K562 (cell line): ENCODE results near the gene CASP6. TPM values are rescaled to one million over a fixed set of nuclear protein-coding genes. Genes with fewer than 3 reads are reported as not detected.

Experiments used
- ATF7 ChIP-seq: fragments of 450-650 bp; IDR thresholded peaks from 2 replicates; pipeline ENCODE4 v1.7.1; 2014; ENCODE audit warnings: mild to moderate bottlenecking, moderate library complexity
- CHD4 ChIP-seq: fragments of 200-600 bp; sonication (generic); IDR thresholded peaks from 3 replicates; pipeline ENCODE4 v1.6.1; 2012; ENCODE audit warnings: low read depth, mild to moderate bottlenecking, mixed read lengths, low read length, inconsistent platforms; ENCODE audit not compliant: insufficient read depth, insufficient replicate concordance, poor library complexity, severe bottlenecking
- HMGN3 ChIP-seq: IDR thresholded peaks from 2 replicates; pipeline ENCODE4 v1.6.1; 2011; ENCODE audit warnings: borderline replicate concordance, low read depth, mild to moderate bottlenecking, mixed read lengths, low read length; ENCODE audit not compliant: insufficient read length; ENCODE audit errors: extremely low read depth
- KDM1A ChIP-seq, 2 experiments: fragments of 450-650 bp; IDR thresholded peaks; 2 replicates each; pipeline ENCODE4 v1.6.1; 2016; ENCODE audit warnings: mild to moderate bottlenecking in 2 of 2
- KLF1 ChIP-seq: fragments of 450-650 bp; IDR thresholded peaks from 2 replicates; pipeline ENCODE4 v1.6.1; 2016; ENCODE audit warnings: missing genetic modification characterization, missing compliant biosample characterization
- MTA2 ChIP-seq: fragments of 450-650 bp; IDR thresholded peaks from 2 replicates; pipeline ENCODE4 v1.6.1; 2016; ENCODE audit warnings: low read depth
- PURB ChIP-seq: sonication (generic); formaldehyde crosslinking; IDR thresholded peaks from 2 replicates; pipeline ENCODE4 v1.9.0; 2021; ENCODE audit warnings: low read depth, mild to moderate bottlenecking, missing genetic modification reagents
- RFX1 ChIP-seq: fragments of 450-650 bp; IDR thresholded peaks from 2 replicates; pipeline ENCODE4 v1.6.1; 2016; ENCODE audit warnings: mild to moderate bottlenecking, moderate library complexity
- SMARCA4 ChIP-seq: fragments of 450-650 bp; IDR thresholded peaks from 2 replicates; pipeline ENCODE4 v1.6.1; 2016
- TCFL5 ChIP-seq: fragments of 250-450 bp; sonication (Bioruptor Pico); conservative IDR thresholded peaks from 2 replicates; pipeline ENCODE4 v1.6.1; 2021; ENCODE audit warnings: mild to moderate bottlenecking, moderate library complexity, matching md5 sums
- TEAD1 ChIP-seq, 2 experiments: fragments of 450-650 bp in 1 of 2; sonication (generic) in 1 of 2; formaldehyde crosslinking; IDR thresholded peaks; 2 replicates each; pipeline versions ENCODE4 v1.4.0 to v1.8.0; 2020 to 2022; ENCODE audit warnings: mild to moderate bottlenecking in 2 of 2, missing genetic modification reagents in 1 of 2
- XRCC3 ChIP-seq: fragments of 450-650 bp; IDR thresholded peaks from 2 replicates; pipeline ENCODE4 v1.6.1; 2017; ENCODE audit warnings: mild to moderate bottlenecking, moderate library complexity
- ZNF121 ChIP-seq: sonication (generic); formaldehyde crosslinking; conservative IDR thresholded peaks from 2 replicates; pipeline ENCODE4 v1.8.0; 2022; ENCODE audit warnings: missing genetic modification reagents
- ZNF133 ChIP-seq: fragments of 250-450 bp; sonication (Bioruptor Pico); IDR thresholded peaks from 2 replicates; pipeline ENCODE4 v1.4.0; 2020; ENCODE audit warnings: mild to moderate bottlenecking
- ZNF165 ChIP-seq: fragments of 250-450 bp; sonication (Bioruptor Pico); IDR thresholded peaks from 2 replicates; pipeline ENCODE4 v1.4.0; 2020; ENCODE audit warnings: borderline replicate concordance
- ZNF384 ChIP-seq: IDR thresholded peaks from 2 replicates; pipeline ENCODE4 v1.6.1; 2012; ENCODE audit warnings: low read depth, low read length, improper control_type of control experiment
- polyA plus RNA-seq, 8 experiments: library from polyadenylated mRNA; depleted of rRNA in 4 of 8; stranded (reverse) in 5 of 8; unstranded in 3 of 8; fragments of >200 nt; fragmentation: Nextera tagmentation in 2 of 8; fragmentation: Illumina TruSeq in 1 of 8; extraction: Ambion mirVana in 2 of 8; extraction: Trizol in 1 of 8; gene quantifications; 2 replicates each; pipeline versions ENCODE4 v1.2.1 to v1.2.3, GENCODE V29; 2011 to 2014; ENCODE audit warnings: inconsistent platforms in 1 of 8, missing spikeins in 1 of 8
- total RNA-seq, 7 experiments: library from RNA; depleted of rRNA in 6 of 7; stranded (reverse); fragments of >200 nt in 6 of 7; fragmentation: Illumina TruSeq in 2 of 7; extraction: Trizol in 2 of 7; gene quantifications; 2 replicates each; pipeline versions ENCODE4 v1.2.1 to v1.2.3, GENCODE V29; 2011 to 2021; ENCODE audit warnings: low replicate concordance in 1 of 7
- TF ChIP-seq, protein P1 (sequence below): fragments of 250-450 bp; sonication (Bioruptor Pico); IDR thresholded peaks from 2 replicates; pipeline ENCODE4 v1.5.0; 2020; ENCODE audit warnings: mild to moderate bottlenecking
- TF ChIP-seq, protein P2 (sequence below): fragments of 450-650 bp; formaldehyde crosslinking; IDR thresholded peaks from 2 replicates; pipeline ENCODE4 v1.4.0; 2020; ENCODE audit warnings: mild to moderate bottlenecking, mixed read lengths
- TF ChIP-seq, protein P3 (sequence below): fragments of 250-450 bp; sonication (Bioruptor Pico); IDR thresholded peaks from 2 replicates; pipeline ENCODE4 v1.4.0; 2020
- TF ChIP-seq, protein P4 (sequence below): fragments of 250-450 bp; sonication (Bioruptor Pico); IDR thresholded peaks from 2 replicates; pipeline ENCODE4 v1.8.0; 2022; ENCODE audit warnings: moderate library complexity, mild to moderate bottlenecking, inconsistent platforms
- TF ChIP-seq, protein P5 (sequence below): sonication (generic); formaldehyde crosslinking; IDR thresholded peaks from 2 replicates; pipeline ENCODE4 v1.8.0; 2022; ENCODE audit warnings: missing genetic modification reagents, mild to moderate bottlenecking, borderline replicate concordance
- TF ChIP-seq, protein P6 (sequence below): fragments of 450-650 bp; formaldehyde crosslinking; IDR thresholded peaks from 2 replicates; pipeline ENCODE4 v1.4.0; 2020; ENCODE audit warnings: mild to moderate bottlenecking

Gene CASP6
- total and polyA plus RNA-seq, 9 of the 15 experiments (the other 6 are each of a cell fraction or from before 2014, with no cell fraction given), result 20.8 to 72.7 (median 39.1) TPM

DNA sequence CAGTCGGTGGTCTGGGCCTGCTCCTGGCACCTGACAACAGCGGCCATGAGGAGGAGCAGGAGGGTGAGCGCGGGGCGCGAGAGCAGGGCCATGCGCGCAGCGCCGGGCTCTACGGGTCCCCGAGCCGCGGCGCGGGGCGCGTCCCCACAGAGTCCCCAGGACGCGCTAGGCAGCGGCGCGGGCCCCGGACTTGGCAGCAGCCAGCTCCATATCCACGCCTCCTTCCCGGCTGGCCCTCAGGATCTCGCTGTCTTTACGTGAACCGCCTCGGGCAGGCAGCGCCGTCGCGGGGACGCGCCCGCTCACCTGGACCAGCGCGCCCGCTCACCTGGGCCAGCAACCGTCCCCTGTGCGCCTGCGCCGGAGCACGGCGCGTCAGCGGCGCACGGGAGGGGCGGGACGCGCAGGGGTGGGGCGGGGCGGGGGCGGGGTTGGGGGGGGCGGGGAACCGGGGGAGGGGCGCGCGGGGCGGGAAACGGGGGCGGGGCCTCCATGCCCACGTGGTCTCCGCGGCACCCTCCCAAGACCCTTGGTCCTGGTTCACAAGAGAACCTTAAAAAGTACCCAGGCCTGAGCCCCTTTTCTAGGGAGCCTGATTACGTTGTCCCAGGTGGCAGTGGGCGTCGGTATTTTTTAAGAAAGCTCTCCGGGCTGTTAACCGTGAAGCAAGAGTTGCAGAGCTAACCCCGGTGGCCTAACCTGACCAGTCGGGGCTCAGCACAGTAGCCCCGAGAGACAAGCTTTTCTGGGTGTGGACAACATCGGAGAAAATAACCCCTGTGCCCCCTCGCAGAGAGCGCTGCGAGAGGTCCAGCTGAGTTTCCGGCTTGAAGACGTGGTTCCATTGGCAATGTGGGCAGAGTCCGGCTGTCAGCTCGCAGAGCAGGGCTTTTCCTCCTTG is 26.7 kb upstream of the CASP6 start, which contains the start of gene PLA2G12A (continued):
- TF ChIP-seq, protein P1, sequence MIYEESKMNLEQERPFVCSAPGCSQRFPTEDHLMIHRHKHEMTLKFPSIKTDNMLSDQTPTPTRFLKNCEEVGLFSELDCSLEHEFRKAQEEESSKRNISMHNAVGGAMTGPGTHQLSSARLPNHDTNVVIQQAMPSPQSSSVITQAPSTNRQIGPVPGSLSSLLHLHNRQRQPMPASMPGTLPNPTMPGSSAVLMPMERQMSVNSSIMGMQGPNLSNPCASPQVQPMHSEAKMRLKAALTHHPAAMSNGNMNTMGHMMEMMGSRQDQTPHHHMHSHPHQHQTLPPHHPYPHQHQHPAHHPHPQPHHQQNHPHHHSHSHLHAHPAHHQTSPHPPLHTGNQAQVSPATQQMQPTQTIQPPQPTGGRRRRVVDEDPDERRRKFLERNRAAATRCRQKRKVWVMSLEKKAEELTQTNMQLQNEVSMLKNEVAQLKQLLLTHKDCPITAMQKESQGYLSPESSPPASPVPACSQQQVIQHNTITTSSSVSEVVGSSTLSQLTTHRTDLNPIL (CRISPR knock-in tag), result no peak
- TF ChIP-seq CHD4 (peak; percentile 16), ZNF133 (CRISPR knock-in tag) (no peak; the same call in 1 of the 2 replicates), XRCC3 (no peak), ATF7 (no peak), RFX1 (no peak; the same call in 1 of the 2 replicates), SMARCA4 (no peak), MTA2 (no peak), TCFL5 (no peak), ZNF121 (CRISPR knock-in tag) (no peak), KDM1A (IDR thresholded peaks at IDR 0.05) (no peak), TEAD1 (CRISPR knock-in tag; IDR thresholded peaks at IDR 0.05) (no peak; a peak in 1 of 4 replicates), ZNF165 (CRISPR knock-in tag) (no peak), KLF1 (tag) (no peak), HMGN3 (peak; percentile 29), ZNF384 (no peak), PURB (CRISPR knock-in tag) (no peak)
- TF ChIP-seq, protein P2, sequence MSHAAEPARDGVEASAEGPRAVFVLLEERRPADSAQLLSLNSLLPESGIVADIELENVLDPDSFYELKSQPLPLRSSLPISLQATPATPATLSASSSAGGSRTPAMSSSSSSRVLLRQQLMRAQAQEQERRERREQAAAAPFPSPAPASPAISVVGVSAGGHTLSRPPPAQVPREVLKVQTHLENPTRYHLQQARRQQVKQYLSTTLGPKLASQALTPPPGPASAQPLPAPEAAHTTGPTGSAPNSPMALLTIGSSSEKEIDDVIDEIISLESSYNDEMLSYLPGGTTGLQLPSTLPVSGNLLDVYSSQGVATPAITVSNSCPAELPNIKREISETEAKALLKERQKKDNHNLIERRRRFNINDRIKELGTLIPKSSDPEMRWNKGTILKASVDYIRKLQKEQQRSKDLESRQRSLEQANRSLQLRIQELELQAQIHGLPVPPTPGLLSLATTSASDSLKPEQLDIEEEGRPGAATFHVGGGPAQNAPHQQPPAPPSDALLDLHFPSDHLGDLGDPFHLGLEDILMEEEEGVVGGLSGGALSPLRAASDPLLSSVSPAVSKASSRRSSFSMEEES, result no peak
- TF ChIP-seq, protein P3, sequence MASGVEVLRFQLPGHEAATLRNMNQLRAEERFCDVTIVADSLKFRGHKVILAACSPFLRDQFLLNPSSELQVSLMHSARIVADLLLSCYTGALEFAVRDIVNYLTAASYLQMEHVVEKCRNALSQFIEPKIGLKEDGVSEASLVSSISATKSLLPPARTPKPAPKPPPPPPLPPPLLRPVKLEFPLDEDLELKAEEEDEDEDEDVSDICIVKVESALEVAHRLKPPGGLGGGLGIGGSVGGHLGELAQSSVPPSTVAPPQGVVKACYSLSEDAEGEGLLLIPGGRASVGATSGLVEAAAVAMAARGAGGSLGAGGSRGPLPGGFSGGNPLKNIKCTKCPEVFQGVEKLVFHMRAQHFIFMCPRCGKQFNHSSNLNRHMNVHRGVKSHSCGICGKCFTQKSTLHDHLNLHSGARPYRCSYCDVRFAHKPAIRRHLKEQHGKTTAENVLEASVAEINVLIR (CRISPR knock-in tag), result peak; percentile 7; the same call in 1 of the 2 replicates
- TF ChIP-seq, protein P4, sequence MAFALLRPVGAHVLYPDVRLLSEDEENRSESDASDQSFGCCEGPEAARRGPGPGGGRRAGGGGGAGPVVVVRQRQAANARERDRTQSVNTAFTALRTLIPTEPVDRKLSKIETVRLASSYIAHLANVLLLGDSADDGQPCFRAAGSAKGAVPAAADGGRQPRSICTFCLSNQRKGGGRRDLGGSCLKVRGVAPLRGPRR (CRISPR knock-in tag), result no peak
- TF ChIP-seq, protein P5, sequence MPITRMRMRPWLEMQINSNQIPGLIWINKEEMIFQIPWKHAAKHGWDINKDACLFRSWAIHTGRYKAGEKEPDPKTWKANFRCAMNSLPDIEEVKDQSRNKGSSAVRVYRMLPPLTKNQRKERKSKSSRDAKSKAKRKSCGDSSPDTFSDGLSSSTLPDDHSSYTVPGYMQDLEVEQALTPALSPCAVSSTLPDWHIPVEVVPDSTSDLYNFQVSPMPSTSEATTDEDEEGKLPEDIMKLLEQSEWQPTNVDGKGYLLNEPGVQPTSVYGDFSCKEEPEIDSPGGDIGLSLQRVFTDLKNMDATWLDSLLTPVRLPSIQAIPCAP (CRISPR knock-in tag), result no peak
- TF ChIP-seq, protein P6, sequence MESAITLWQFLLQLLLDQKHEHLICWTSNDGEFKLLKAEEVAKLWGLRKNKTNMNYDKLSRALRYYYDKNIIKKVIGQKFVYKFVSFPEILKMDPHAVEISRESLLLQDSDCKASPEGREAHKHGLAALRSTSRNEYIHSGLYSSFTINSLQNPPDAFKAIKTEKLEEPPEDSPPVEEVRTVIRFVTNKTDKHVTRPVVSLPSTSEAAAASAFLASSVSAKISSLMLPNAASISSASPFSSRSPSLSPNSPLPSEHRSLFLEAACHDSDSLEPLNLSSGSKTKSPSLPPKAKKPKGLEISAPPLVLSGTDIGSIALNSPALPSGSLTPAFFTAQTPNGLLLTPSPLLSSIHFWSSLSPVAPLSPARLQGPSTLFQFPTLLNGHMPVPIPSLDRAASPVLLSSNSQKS (CRISPR knock-in tag), result no peak
